Stimulated activated CD4-positive, alpha-beta T cell treated with anti-CD3 and anti-CD28 coated beads, Interleukin-15, amount 100 ng/mL, for 24 hours (primary cell): ENCODE results near the gene DYRK1A.

Experiments
- DNase-seq: peaks from one replicate; pipeline ENCODE4 v3.0.0-alpha.2; 2020

DYRK1A gene

DNA sequence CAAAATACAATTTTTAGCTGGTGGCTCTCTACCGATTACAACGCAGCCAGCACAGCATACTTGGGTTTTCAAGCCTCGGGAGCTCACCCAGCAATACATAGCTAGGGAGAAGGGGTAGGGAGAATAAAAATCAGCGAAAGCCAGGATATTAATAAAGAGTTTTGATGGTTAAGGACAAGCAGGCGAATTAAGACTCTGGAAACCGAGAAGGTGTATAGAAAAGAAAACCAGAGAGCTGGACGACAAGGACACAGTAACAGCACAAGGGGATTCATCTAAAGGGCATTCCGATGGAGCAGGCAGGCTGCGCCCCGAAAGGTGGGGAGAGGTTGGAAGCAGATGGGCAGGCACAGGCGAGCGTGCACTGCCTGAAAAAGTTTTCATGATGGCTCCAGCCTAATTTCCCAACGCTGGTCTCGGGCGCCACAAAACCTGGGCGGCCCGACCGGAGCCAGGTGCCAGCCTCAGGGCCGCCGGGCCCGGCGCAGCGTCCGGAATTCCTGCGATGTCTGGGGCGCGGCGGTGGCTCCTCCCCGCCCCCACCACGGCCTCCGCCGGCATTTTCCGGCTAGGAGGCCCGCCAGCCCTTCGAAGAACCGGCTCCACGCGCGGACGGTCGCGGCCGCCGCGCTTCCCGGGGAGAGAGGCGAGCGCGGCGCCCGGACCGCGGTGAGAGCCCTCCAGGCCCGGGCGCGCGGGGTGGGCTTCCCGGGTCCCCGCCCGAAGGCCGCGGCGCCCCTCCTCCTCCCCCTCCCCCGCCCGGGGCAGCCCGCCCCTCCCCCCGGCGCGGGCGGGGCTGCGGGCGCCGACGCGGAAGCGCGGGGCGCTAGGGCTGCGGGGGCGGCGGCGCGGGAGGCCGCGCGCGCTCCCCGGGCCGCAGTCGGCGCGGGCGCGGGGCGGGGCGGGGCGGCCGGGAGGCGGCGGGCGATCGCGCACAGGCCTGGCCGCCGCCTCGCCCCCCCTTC, 774 bp upstream of the DYRK1A start:
- DNase-seq: peak; percentile 75

DNA sequence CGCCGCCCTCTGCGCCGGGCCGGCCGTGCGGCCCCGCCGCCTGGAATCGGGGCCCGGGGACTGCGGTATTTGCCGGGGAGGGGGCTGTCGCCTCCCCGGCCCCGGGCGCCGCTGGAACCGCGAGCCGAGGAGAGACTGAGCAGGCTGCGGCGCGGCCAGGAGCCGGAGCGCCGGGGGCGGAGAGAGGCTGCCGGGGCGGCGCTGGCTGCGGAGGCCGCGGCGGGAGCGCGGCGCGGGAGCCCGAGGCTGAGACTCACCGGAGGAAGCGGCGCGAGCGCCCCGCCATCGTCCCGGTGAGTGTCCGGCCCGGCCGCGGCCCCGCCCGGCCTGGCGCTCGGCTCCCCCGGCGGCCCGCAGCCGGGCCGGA, 746 bp downstream of the DYRK1A start:
- DNase-seq: peak; percentile 31

- peak; percentile 55 for DNase-seq
Measured at GRCh38 chr21:37367703-37368540, 1.3 kb downstream of the DYRK1A start.

DNA sequence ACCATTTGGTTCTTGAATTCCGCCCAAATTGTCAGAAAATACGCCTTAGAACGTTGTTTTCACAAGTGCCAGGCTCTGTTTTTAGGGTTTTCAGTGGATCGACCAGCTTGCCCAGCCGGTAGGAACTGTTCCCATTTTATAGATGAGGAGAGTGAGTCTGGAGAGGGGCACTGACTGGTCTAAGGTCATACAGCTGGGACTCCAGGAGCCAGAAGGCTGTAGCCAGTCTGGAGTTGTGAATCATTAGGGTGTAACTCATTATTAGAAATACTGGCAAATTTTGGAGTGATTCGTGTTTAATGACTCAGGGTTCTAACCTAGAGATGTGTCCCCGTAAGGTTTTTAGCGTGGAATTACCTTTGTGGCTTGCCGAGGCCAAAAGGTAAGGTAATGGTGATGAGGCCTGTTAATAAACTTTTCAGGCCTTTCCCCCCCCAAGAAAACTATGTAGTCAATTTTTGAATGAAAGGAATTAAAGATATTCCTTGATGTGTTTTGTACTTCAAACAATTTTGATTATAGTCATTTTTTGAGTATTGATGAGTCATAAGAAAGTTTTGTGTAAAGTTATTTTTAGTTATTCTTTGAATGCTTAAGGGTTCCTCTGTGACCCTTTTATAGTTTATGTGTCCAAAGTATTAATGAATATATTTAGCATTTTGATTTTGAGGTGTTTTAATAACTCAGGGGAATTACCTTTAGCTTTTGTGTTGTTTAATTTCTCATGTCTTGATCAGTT, 2.1 kb downstream of the DYRK1A start:
- no peak for DNase-seq

GRCh38 chr21:37369307-37369854, 2.8 kb downstream of the DYRK1A start:
- DNase-seq: no peak

GRCh38 chr21:37370152-37371040, 3.8 kb downstream of the DYRK1A start:
- DNase-seq: no peak

GRCh38 chr21:37371041-37371397, 4.4 kb downstream of the DYRK1A start:
- no peak for DNase-seq

DNA sequence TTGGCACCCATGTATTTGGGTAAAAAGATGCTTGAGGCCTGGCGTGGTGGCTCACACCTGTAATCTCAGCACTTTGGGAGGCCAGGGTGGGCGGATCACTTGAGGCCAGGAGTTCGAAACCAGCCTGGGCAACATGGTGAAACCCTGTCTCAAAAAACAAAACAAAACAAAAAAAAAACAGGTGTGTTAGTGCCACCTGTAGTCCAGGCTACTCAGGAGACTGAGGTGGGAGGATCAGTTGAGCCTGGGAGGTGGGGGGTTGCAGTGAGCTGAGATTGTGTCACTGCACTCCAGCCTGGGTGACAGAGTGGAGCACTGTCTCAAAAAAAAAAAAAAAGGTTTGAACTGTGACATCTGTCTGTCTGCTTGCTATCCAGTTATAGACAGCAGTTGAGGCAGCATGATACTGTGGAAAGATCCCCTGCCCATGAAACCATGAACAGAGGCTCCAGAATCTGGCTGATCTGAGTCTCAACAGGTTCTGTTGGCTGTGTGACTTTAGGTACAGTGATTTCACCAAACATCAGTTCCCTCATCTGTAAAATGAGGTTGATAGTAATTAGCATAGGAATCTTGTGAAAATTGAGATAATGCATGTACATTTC, 5.7 kb downstream of the DYRK1A start:
- no peak for DNase-seq

DNA sequence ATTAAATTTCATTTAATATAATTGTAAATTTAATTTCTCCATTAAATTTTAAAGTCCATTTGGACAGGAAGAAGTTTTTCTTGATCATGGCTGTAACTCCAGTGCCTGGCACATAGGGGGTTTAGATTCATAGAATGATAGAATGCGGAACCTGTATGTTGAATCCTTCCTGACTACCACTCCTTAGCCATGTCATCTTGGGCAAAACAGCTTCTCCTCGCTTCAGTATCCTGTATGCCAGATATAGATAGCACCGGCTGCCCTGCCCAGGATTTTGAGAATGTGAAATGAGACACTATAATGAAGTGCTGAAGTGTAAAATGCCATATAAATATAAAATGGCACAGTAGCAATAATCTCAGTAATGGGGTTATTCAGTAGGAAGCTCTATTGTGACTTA, 6.4 kb downstream of the DYRK1A start:
- no peak for DNase-seq

DNA sequence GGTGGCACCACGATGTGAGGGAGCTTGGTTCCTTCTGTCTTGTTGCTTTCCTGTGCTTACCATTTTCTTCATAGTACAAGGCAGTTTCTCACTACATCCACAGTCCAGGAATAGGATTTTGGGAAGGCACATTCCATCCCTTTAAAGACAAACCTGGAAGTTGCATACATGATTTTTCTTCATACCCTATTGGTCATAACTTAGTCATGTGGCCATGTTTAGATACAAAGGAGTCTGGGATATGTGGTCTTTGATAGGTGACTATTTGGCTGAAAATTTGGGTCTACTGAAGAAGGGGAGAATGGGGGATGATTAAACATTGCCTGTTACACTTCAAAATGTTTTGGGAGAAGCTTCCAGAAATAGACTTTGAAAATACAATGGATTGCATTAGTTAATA, 7.0 kb downstream of the DYRK1A start:
- DNase-seq: no peak

DNA sequence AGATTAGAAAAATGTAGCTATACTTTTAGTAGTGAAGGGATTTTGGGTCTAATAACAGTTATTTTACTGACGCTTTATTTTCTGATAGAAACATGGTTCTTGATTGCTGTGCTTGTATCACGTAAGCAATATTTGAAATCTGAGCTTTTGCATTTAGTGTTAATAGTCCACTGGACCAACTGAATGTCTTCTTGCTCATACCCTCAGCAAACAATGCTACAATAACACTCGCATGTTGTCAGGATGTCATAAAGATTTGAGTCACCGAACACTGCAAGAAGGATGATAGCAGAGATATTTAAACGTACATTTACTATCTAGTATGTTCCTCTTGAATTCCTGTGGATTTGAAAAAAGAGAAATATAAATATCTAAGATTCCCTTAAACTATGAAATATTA, 7.5 kb downstream of the DYRK1A start:
- no peak for DNase-seq

GRCh38 chr21:37375866-37376574, 9.4 kb downstream of the DYRK1A start:
- DNase-seq: no peak

DNA sequence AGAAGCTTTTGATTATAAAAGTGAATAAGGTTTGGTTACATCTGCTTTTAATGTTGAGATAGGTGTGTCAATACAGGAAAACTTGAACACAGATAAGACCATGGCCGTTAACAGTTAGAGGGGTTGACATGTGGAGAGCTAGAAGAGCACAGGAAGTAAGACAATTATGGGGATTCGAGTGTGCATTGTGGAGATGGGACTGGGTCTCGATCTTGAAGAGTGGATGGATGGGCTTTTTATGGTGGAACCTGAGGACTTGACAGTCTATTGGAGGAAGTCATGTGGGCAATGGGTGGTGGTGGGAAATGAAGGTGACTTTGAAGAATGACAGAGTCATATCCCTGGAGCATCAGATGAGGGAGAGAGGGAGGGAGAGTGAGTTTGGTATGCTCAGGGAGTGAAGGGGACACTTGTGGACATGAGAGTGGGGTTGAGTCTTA, 12.1 kb downstream of the DYRK1A start:
- DNase-seq: no peak

DNA sequence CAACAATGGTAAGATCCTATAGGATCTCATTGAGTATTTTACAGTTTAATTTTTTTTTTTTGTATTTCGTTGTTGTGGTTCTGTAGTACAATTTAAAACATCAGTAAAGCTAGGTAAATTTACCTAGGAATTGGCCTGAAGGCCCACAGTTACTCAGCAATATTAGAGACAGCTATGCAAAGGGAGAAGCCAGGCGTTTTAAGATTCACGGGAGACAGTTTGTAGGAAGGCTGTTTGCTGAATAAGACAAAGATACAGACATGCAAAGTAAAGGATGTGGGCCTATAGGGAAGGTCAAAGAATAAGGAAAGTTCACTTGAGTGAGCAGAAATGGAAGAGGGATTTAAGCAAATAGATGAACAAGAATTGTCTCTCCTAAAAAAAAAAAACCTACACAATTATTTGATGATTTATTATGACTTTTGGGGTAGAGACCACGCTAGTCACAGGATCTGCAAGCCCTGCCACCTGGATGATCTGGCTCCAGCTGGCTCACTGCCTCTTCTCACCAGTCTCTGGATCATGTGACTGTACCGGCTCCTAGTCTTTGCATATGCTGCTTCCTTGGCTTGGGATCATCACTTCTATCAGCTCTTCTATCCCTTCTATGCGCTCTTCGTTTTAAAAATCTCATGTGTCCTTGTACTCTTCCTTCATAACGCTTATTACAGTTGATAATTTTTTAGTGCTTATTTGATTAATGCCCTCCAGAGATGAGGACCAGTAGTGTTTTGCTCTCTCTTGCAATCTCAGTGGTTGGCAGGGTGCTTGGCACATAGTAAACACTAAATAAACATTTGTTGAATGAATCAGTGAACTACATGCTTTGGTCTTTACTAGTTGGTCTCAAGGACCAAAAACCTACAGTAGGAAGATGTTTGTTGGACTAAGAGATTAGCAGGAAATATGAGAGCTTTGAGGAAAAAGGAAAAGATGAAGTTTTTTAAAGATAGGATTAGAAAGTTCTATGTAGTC, 14.1 kb downstream of the DYRK1A start:
- DNase-seq: no peak

DNA sequence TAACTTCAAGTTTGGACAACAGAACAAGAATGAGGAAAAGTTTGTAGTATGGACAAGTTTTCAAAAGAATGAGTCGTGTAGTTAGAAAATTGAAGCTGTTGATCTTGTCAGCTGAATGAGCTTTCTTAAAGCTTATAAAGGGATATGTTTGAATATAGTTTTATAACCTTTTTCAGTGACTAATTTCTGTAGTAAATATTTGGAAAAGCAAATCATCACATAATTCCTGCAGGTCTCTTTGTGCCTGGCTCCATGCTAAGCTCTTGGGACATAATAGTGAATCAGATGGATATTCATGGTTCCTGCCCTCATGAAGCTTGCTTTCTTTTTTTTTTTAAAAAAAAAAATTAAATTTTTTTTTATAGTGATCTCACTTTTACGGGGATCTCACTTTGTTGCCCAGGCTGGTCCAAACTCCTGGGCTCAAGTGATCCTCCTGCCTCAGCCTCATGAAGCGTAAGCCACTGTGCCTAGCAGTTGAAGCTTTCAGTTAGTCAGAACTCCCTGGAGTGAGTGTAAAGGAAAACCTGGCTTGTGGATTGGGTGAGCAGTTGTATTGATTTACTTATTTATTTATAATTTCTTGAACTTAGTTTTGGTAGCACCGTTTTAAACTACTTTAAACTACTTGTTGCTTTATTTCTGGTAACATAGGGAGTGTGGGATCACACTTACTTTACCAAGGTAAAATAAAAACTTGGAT, 15.5 kb downstream of the DYRK1A start:
- no peak for DNase-seq

- DNase-seq: no peak
Measured at GRCh38 chr21:37383086-37383485, 16.5 kb downstream of the DYRK1A start.

GRCh38 chr21:37383784-37384311, 17.3 kb downstream of the DYRK1A start:
- DNase-seq: no peak

DNA sequence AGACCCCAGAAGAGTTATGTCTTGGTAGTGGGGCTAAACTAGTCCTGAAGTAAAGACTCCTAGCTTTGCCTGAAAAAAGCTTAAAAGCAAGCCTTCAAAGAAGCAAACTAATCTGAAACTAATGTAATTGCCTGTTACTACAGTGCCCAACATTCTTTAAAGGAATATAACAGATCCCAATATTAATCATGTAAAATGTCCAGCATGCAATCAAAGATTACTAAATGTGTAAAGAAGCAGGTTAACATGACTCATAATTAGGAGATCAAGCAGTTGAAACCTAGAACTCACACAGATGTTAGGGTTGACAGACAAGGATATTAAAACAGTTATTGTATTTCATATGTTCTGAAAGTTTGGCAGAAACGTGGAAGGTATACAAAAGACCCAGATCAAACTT, 17.8 kb downstream of the DYRK1A start:
- no peak for DNase-seq
